ENCODE measurements around the gene ACP7.

GRCh38 chr19:39122934-39123731, 39.0 kb downstream of the ACP7 start:
- TF ChIP-seq TAF1 (IDR thresholded peaks at IDR 0.05; ENCODE audit: borderline replicate concordance, low read depth, low read length): no peak
- TF ChIP-seq POLR2AphosphoS5 (IDR thresholded peaks at IDR 0.05; ENCODE audit: low read depth, low read length): no peak
- no peak for TF ChIP-seq POLR2A (IDR thresholded peaks at IDR 0.05; ENCODE audit: low read depth, low read length)

All from GM12892 (cell line).